ENCODE measurements around the gene EMP3.
"Not testable (repeated sequence)": the region's sequence is repeated elsewhere in the genome, so short reads cannot be mapped to it uniquely, and the experiment has no call there.

EMP3 gene

DNA sequence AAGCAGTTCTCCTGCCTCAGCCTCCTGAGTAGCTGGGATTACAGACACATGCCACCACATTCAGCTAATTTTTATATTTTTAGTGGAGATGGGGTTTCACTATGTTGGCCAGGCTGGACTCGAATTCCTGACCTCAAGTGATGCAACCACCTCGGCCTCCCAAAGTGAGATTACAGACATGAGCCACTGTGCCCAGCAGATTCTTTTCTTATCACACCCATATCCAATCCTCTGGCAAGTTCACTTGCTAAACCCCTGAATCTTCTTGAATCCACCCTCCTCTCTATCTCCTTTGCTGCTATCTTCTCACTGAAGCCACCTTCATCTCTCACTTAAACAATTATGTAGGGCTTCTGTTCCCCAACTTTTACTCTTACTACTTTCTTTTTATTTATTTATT lies 20.8 kb downstream of the EMP3 start:
- DNase-seq (ENCODE audit: low read depth, low spot score) = no peak

DNA sequence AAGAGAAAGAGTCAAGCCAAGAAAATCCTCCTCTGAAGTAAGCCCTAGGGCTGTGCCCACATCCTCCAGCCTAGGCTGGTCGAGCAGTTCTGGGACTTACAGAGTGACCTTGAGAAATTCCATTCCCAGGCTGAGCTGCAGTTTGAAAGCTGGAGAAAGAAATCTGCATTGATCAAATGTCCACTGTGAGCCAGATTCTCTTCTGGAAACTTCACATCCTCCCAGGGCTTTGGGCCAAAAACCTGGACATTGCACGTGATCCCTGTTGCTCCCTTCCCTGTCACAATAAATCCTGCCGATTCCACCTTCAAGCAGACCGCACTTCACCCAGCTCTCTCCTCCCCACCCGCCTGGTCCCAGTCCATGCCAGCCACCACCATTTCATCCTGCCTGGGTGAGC lies 22.7 kb downstream of the EMP3 start:
- no peak for DNase-seq (ENCODE audit: low read depth, low spot score)

DNA sequence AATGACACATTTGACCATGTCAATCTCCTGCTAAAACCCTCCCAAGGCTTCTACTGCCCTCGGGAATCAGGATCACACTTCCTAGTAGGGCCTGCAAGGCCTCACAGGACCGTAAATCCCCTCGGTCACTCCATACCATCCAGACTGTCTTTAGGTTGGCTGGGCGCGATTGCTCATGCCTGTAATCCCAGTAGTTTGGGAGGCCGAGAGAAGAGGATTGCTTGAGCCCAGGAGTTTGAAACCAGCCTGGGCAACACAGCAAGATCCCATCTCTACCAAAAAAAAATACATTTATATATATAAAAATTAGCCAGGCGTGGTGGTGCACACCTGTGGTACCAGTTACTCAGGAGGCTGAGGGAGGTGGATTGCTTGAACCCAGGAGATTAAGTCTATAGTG lies 23.4 kb downstream of the EMP3 start:
- DNase-seq (ENCODE audit: low read depth, low spot score) = no peak

DNA sequence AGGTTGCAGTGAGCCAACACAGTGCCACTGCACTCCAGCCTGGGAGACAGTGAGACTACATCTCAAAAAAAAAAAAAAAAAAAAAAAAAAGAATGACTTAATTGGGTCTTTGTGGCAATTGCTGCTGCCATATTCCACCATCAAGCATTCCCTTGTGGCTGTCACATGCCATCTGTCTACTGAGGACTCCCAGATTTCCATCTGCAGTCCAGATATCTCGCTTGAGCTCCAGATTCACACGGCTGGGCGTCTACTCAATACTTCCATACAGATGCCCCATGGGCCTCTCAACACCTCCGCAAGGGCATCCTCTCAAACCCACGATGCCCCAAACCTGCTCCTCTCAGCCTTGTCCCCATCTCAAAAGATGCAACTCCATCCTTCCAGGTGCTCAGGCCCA lies 25.5 kb downstream of the EMP3 start:
- no peak for DNase-seq (ENCODE audit: low read depth, low spot score)

DNA sequence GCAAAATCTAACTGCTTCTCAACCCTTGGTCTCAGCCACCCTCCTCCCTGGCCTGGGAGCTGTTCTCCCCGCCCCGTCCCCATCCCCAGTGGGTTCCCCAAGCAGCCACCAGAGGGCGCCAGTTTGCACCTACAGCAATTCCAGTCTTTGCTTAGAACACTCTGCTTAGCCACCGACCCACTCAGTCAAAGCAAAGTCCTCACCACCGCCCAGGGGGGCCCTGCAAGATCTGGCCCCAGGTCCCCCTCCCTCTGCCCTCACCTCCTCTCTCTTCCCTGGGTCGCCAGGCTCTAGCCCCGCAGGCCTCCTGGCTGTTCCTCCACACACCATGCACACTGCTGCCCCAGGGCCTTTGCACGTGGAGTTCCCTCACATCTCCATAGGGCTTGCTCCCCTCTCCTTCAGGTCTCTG lies 26.0 kb downstream of the EMP3 start:
- peak; percentile 85 for DNase-seq (ENCODE audit: low read depth, low spot score)

DNA sequence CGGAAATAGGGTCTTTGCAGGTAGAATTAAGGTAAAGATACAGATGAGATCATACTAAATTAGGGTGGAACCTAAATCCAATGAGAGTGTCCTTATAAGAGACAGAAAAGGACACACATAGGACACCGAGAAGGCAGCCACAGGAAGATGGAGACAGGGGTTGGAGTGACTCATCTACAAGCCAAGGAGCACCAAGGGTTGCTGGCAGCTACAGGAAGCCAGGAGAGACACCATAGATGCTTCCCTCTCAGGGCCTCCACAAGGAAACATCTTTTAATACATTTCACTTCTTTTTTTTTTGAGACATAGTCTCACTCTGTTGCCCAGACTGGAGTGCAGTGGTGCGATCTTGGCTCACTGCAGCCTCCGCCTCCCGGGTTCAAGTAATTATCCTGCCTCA lies 28.3 kb downstream of the EMP3 start:
- DNase-seq (ENCODE audit: low read depth, low spot score) = no peak

DNA sequence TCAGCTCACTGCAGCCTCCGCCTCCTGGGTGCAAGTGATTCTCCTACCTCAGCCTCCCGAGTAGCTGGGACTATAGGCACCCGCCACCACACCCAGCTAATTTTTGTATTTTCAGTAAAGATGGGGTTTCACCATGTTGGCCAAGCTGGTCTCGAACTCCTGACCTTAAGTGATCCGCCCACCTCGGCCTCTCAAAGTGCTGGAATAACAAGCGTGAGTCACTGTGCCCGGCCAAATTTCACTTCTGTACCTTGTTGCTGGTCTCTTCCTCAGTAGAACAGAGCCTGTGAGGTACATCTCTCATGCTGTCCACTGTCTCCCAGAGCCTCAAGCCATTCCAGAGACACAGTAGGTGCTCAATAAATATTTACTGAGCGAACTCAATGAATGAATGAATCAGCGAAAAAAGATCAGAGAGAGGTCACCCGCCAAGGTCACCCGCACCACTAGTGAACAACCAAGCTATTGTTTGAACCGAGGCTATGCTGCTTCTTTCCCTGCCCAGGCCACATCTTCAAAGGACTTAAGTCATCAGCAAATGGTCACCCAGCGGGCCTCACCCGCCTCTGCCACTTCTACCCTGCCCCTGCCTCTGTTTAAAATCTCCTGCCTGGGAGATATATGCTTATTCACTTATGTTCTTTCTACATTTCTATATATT lies 29.1 kb downstream of the EMP3 start:
- DNase-seq (ENCODE audit: low read depth, low spot score) = peak; percentile 84

DNA sequence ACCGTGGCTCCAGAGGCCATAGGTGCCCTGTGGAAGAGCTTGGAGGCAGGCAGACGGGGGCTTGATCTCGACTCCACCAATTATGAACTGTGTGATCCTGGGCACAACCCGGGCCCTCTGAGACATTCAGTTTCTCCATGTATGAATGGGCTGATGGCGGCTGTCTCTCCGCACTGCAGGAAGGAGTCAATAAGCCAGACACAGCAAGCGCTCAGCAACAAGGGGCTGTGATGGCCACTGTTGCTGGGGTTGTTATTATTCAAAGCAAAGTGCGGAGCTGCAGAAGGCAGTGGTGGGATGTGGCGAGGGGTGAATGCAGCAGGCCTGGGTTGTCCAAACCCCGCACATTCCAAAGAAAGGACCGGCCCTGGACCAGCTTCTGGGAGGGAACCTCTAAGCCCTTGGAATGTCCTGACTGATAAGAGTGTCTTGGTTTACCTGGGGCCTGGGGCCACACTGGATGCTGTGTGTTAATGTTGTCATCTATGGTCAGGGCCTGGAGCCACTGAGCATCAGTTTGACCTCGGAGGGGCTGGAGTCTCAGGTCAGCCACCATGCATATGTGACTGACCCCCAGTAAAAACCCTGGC lies 30.1 kb downstream of the EMP3 start:
- DNase-seq (ENCODE audit: low read depth, low spot score) = peak; percentile 90

DNA sequence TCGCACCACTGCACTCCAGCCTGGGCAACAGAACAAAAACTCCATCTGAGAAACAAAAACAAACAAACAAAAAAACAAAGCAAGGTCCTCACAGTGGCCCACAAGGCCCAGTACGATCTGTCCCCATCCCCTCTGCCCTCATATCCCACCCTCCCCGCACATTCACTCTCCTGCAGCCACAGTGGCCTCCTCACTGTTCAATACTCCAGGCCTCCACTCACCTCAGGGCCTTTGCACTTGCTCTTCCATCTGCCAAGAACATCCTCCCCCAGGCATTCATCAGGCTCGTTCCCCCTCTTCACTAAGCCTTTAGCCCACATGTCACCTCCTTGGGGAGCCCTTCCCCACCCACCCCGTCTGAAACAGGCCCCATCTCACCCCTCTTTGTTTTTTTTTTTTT lies 33.8 kb downstream of the EMP3 start:
- no peak for DNase-seq (ENCODE audit: low read depth, low spot score)

DNA sequence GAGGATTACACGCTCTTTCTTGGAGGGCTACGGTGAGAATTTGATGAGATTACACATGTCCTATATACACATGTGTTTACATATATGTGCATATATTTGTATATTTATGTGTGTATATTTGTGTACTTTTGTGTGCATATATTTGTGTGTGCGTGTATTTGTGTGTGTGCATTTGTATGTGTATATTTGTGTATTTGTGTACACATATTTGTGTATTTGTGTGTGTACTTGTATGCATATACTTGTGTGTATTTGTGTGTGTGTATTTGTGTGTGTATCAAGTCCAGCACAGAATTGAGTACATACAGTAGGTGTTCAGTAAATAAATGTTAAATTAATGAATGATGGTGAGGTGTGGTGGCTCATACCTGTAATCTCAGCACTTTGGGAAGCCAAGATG lies 36.6 kb downstream of the EMP3 start:
- DNase-seq (ENCODE audit: low read depth, low spot score) = no peak

DNA sequence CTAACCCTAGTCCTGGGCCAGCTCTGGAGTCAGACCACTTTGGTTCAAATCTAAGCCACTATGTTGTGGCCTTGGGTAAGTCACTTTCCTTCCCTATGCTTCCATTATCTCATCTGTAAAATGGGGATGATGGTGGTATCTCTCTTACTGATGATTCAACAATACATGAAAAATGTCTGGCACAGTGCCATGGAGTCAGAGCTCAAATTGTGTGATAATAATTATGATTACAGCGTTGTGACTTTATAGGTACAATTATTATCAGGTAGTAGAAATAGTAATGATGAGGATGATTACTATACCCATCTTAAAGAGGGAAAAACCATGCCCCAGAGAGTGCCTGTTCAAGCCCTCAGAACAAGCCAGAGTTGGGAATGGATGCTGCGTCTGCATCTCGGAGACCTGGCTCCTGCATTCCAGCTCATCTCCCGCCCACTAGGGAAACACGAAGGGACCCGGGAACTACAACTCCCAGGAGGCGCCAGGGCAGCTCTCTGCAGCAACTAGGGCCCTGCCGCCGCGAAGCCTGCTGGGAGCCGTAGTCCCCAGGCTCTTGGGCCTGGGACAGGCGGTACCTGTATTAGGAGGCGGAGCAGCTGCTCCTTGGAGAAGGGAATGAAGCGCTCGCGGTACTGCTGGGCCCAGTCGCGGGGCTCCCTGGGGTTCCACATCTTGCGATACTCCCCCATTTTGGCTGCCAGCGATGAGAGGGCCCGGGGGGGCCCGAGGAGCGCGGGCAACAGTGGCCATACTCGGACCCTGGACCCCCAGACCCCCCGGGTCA lies 37.6 kb downstream of the EMP3 start:
- DNase-seq (ENCODE audit: low read depth, low spot score) = peak; percentile 97

DNA sequence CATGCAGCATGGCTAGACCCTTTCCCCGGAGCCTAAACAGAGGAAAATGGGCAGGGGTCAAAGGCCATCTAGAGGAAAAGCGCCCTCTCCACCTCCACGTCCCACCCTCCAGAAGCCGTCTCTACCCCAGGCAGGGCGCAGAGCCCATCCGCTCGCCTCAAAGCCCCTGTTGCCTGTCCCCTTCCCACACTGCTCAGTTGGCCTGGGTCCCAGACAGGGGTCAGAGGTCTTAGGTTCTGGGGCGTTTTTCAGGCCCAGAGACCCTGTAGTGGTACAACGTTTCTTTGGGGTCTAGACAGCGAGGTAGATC lies 38.1 kb downstream of the EMP3 start:
- no peak for DNase-seq (ENCODE audit: low read depth, low spot score)

DNA sequence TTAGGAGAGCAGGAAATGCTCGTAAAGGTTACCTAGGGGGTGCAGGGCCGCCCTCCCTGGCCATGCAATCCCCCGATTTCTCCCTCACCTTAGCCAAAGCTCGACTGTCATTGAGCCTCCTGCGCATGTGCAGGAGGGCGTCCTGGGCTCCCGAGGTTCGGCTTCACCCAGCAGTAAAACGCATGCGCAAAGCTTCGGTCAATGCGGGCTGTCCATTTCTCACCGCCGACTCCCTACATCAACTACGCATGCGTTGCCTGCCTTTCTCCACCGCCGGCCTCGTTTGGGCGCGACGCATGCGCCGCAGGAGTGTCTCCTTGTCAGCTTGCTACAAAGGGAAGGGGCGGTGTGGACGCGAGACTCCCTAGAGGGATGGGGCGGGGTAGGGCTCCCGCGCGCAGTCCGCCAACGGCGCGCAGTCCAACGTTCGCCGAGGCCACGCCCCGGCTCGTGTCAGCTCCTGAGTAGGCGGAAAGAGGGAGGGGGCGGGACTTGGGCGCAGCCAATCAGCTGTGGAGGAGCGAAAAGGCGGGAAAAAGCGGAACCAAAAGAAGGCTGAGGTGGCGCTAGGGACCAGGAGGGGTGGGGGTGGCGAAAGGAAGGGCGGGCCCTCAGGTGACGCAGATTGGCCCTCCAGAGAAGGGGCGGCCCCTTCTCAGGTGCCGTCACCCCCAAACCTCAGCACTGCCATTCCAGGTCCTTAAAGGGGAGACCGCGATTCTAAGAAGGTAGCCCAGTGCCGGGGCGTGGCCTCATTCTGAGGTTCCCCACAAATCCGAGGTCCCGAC lies 38.7 kb downstream of the EMP3 start, which contains the start of the genes SYNGR4 and TMEM143:
TSS of gene SYNGR4 (plus strand) at position 558 of the 788 bp plus-strand sequence. CDS start 1,476 bp downstream, outside the sequence.
TSS of gene TMEM143 (minus strand) at position 131 of the 788 bp plus-strand sequence. CDS start at position 111, 20 bp downstream.
- DNase-seq (ENCODE audit: low read depth, low spot score) = peak; percentile 100

DNA sequence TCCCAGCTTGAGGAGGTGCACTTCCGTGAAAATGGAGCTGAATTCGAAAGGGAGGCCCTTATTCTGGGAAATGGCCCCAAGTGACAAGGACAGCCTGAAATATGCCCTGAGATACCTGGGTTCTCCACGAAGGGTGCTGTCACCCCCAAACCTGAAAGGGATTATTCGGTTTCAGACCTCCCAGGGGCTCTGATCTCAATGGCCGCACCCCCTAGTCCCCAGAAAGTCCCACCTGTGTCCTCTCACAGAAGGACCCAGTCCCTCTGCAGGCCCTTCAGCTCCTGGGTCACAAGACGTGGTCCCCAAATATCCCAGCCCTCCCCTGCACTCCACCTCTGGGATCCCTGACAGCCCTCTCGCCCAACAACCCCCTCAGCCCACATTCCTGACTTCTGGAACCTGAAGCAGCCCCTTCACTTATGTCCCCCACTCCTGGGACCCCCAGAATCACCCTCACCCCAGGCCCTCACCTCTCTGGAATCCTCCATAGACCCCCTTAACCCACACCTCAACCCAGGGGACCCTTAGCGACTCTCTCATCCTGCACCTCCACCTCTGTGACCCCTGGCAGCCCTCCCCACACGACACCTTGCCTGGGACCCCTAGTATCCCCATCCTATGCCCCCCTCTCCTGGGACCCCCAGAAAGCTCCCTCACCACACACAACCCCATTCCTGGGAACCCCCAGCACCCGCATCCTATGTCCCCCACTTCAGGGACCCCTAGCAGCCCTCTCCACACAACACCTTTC lies 39.4 kb downstream of the EMP3 start:
- no peak for DNase-seq (ENCODE audit: low read depth, low spot score)

DNA sequence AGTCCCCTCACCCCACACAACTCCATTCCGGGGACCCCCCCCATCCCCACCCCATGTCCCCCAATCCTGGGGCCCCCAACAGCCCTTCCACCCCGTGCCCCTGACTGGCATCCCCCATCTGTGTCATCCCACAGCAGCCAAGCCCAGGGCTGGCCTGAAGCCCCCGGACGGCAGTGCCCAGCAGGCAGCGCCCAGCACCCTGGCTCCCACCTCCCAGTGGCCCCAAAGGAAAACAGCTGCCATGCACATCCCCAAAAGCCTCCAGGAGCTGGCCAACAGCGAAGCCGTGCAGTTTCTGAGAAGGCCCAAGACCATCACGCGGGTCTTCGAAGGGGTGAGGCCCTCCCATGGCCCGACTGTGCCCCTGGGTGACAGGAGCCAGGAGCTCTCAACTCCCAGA lies 40.2 kb downstream of the EMP3 start:
- DNase-seq (ENCODE audit: low read depth, low spot score) = no peak

DNA sequence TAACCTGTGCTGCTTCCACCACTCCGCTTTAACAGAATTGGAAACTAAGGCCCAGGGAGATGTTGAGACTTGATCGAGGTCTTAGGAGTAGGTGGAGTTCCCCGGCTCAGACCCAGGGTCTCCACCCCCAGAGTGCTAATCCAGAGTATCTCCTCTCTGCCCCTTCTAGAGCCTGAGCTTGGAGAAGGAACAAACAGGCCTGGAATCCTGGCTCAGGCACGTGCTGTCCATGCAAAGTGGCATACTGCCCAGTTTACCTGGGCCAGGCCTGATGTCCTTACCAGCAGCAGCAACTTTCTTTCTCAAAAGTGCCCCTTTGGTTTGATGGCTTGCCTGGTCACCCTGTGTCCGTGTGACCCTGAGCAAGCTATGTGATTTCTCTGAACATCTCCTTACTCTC lies 42.5 kb downstream of the EMP3 start:
- no peak for DNase-seq (ENCODE audit: low read depth, low spot score)

DNA sequence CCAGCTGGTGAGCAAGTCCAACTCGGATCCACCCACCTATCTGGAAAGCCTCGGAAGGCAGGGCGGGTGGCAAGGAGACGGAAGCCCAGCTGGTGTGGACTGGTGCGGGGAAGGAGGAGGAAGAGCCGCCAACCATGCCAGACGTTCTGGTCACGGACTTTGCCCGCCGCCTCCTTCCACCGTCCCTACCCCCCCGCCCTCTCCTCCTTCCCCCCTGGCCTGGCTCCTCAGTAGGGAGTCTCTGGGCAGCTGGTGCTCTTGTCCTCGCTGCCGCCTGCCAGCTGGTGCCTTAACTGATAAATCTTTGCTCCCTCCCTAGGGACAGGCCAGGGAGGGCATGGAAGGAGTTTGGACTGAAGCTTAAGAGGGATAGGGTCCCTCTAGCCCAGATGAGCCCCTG lies 43.6 kb downstream of the EMP3 start:
- DNase-seq (ENCODE audit: low read depth, low spot score) = no peak

DNA sequence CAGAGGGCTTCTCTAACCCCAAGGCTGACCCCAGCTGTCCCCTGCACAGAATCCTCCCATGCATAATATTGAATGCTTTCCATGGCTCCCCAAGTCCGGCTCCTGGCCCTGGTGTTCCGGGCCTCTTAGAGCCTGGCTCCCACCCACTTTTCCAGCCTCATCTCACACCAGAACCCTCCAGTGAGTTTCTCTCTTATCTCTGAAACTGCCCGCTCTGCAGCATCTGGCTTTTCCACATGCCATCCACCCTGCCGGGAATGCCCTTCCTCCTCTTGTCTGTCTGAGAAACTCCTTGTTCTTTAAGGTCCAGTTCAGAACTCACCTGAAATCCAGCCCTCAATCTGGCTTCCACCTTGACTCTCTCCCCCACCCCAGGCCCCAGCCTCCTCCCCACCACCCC lies 45.6 kb downstream of the EMP3 start:
- DNase-seq (ENCODE audit: low read depth, low spot score) = peak; percentile 43

DNA sequence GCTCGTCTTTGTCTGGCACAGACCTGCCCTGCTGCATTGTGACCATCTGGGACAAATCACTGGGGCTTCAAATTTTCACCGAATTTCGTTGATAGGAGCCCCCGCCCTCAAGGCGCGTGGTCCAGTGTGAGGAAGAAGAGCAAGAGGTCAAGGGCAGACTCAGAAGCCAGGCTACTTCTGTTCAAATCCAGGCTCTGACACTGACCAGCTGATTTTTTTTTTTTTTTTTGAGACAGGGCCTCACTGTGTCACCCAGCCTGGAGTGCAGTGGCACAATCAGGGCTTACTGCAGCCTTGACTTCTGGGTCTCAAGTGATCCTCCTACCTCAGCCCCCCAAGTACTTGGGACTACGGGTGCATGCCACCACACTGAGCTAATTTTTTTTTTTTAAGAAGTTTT lies 46.0 kb downstream of the EMP3 start:
- DNase-seq (ENCODE audit: low read depth, low spot score) = no peak

DNA sequence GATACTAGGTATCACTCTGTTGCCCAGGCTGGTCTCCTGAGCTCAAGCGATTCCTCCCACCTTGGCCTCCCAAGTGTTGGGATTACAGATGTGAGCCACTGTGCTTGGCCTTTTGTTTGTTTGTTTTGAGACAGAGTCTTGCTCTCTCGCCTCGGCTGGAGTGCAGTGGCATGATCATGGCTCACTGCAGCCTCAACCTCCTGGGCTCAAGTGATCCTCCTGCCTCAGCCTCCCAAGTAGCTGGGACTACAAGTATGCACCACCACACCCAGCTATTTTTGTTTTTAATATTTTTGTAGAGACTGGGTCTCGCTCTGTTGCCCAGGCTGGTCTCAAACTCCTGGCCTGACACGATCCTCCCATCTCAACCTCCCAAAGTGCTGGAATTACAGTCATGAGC lies 46.4 kb downstream of the EMP3 start:
- DNase-seq (ENCODE audit: low read depth, low spot score) = not testable (repeated sequence)

DNA sequence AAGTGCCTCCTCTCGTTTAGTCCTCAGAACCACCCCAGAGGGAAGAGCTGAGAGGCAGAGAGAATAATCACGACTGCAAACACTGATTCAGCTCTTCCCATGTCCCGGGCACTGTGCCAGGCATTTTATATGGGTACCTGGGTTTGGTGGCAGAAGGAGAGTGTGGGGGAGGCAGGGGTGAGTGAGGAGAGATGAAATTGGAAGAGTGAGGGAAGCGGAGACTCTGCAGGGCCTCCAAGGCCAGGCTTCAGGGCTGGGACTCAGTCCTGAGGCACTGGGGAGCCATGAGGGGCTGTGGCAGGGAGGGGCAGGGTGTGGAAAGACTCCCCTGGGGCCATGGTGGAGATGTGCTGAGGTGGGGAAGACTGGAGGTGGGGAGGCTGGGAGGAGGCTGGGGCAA lies 47.6 kb downstream of the EMP3 start:
- DNase-seq (ENCODE audit: low read depth, low spot score) = no peak
